ENCODE measurements around the gene CLCN6.

The CLCN6 gene

GRCh38 chr1:11831945-11832725 lies 26.1 kb downstream of the CLCN6 start:
- DNase-seq (ENCODE audit: low read depth) = no peak

GRCh38 chr1:11833497-11833896 lies 27.5 kb downstream of the CLCN6 start:
- no peak for DNase-seq (ENCODE audit: low read depth)

GRCh38 chr1:11833900-11834299 lies 27.9 kb downstream of the CLCN6 start:
- no peak for DNase-seq (ENCODE audit: low read depth)

- no peak for DNase-seq (ENCODE audit: low read depth)
These were observed 29.6 kb downstream of the CLCN6 start for GRCh38 chr1:11835441-11836225.

- no peak for DNase-seq (ENCODE audit: low read depth)
These were observed 31.2 kb downstream of the CLCN6 start for GRCh38 chr1:11836955-11837766.

GRCh38 chr1:11837767-11838348 lies 31.9 kb downstream of the CLCN6 start:
- DNase-seq (ENCODE audit: low read depth) = no peak

- peak; percentile 28 for DNase-seq (ENCODE audit: low read depth)
These were observed 32.6 kb downstream of the CLCN6 start for GRCh38 chr1:11838349-11839272.

GRCh38 chr1:11839727-11840705 lies 34.0 kb downstream of the CLCN6 start:
- no peak for DNase-seq (ENCODE audit: low read depth)

GRCh38 chr1:11841245-11842153 lies 35.5 kb downstream of the CLCN6 start:
- DNase-seq (ENCODE audit: low read depth) = no peak

GRCh38 chr1:11842154-11843041 lies 36.4 kb downstream of the CLCN6 start:
- no peak for DNase-seq (ENCODE audit: low read depth)

- DNase-seq (ENCODE audit: low read depth) = no peak
These were observed 39.8 kb downstream of the CLCN6 start for GRCh38 chr1:11845641-11846335.

GRCh38 chr1:11847667-11848372 lies 41.8 kb downstream of the CLCN6 start, which contains the start of gene NPPA:
TSS of gene NPPA (minus strand) at chr1:11847783. CDS start at chr1:11847684, 99 bp downstream.
- DNase-seq (ENCODE audit: low read depth) = no peak

- DNase-seq (ENCODE audit: low read depth) = no peak
These were observed 42.3 kb downstream of the CLCN6 start for GRCh38 chr1:11848373-11848700.

GRCh38 chr1:11850156-11850555 lies 44.2 kb downstream of the CLCN6 start:
- DNase-seq (ENCODE audit: low read depth) = no peak

- DNase-seq (ENCODE audit: low read depth) = no peak
These were observed 45.2 kb downstream of the CLCN6 start for GRCh38 chr1:11851180-11851579.

- no peak for DNase-seq (ENCODE audit: low read depth)
These were observed 48.5 kb downstream of the CLCN6 start for GRCh38 chr1:11854519-11854918.
